Heart left ventricle (tissue), 16 donors: ENCODE data around the gene TLX2. TPM values are rescaled to one million over a fixed set of nuclear protein-coding genes. Genes with fewer than 3 reads are reported as not detected.

Source experiments
- ATAC-seq, 4 donors: fragments of 200-7000 bp; cut with Tn5 transposase; one replicate each; pipeline ENCODE4 v1.9.1; 2020 to 2022; ENCODE audit warnings: moderate library complexity in 4 of 4, mild to moderate bottlenecking in 3 of 4, moderate number of reproducible peaks in 1 of 4
- DNase-seq, 5 donors: peaks; one replicate each; pipeline ENCODE4 v3.0.0-alpha.2; 2020
- H3K27ac ChIP-seq, 12 donors: fragments of 200-600 bp; sonication (generic) in 4 of 12; one replicate each; pipeline versions ENCODE4 v1.5.0 to v1.8.0; 2016 to 2022; ENCODE audit warnings: mild to moderate bottlenecking in 2 of 12
- H3K27me3 ChIP-seq, 9 donors: fragments of 200-600 bp; sonication (generic) in 2 of 9; one replicate each; pipeline versions ENCODE4 v1.5.1 to v1.8.0; 2016 to 2022; ENCODE audit warnings: mild to moderate bottlenecking in 3 of 9
- H3K36me3 ChIP-seq, 9 donors: fragments of 200-600 bp; sonication (generic) in 2 of 9; one replicate each; pipeline versions ENCODE4 v1.5.0 to v1.8.0; 2018 to 2022; ENCODE audit warnings: mild to moderate bottlenecking in 2 of 9
- H3K4me1 ChIP-seq, 12 donors: fragments of 200-600 bp; sonication (generic) in 4 of 12; one replicate each; pipeline versions ENCODE4 v1.5.0 to v1.8.0; 2016 to 2022; ENCODE audit warnings: mild to moderate bottlenecking in 3 of 12
- H3K4me3 ChIP-seq, 12 donors: fragments of 200-600 bp; sonication (generic) in 4 of 12; one replicate each; pipeline versions ENCODE4 v1.5.0 to v1.8.0; 2017 to 2022; ENCODE audit warnings: mild to moderate bottlenecking in 9 of 12, moderate library complexity in 4 of 12
- H3K9me3 ChIP-seq, 12 donors: fragments of 200-600 bp; sonication (generic) in 4 of 12; one replicate each; pipeline versions ENCODE4 v1.5.0 to v1.8.0; 2016 to 2022; ENCODE audit warnings: mild to moderate bottlenecking in 1 of 12
- POLR2A ChIP-seq, 2 donors: fragments of 450-650 bp; IDR thresholded peaks; one replicate each; pipeline ENCODE4 v1.6.1; 2017; ENCODE audit warnings: antibody characterized with exemption in 2 of 2, mild to moderate bottlenecking in 2 of 2, moderate library complexity in 2 of 2
- WGBS, 4 donors: extraction: QIAGEN DNeasy Blood & Tissue Kit in 2 of 4; methylation state at CpG; one replicate each; pipeline versions ENCODE4 v1.1.5 to v1.1.7; 2013 to 2018; 5-methylcytosine and 5-hydroxymethylcytosine counted together
- intact Hi-C, 10 donors: fragments of 100-400 bp; cut with DNase I; formaldehyde crosslinking; loops; one replicate each; pipeline versions ENCODE4 v1.11.1 to v1.14.2; 2022
- polyA plus RNA-seq, 2 donors: library from polyadenylated mRNA; stranded (reverse); fragments of 200-250 nt; gene quantifications; one replicate each; pipeline ENCODE4 v1.2.3, GENCODE V29; 2013
- total RNA-seq, 9 donors: library from RNA; depleted of rRNA in 2 of 9; stranded (reverse); fragments of >200 nt in 2 of 9; fragmentation: NEBNext Ultra II Directional in 3 of 9; extraction: Animal tissue kit (Norgen Biotek cat#: 25700) in 3 of 9; gene quantifications; one replicate each; pipeline versions ENCODE4 v1.1.0 to v1.2.4, GENCODE V29; 2016 to 2023
- TF ChIP-seq, protein P1 (sequence below), 12 donors: fragments of 200-600 bp; sonication (generic) in 4 of 12; IDR thresholded peaks; one replicate each; pipeline versions ENCODE4 v1.5.0 to v1.8.0; 2018 to 2022; ENCODE audit warnings: antibody characterized with exemption in 12 of 12, mild to moderate bottlenecking in 5 of 12
- donor health status: ischemic (EF 13 %, LVEDD 7.1; RV severe dilation, severe dysfunction).
- donor health status: healthy with polysubstance abuse.
- donor health status: DM: no; HTN: yes; CAD: no.
- donor health status: DM: no; HTN: no; CAD: no.
- donor health status: ischemic (EF 25% LVEDD 6.9; RV normal size, moderate dysfunction).
- donor health status: ischemic (EF 25% LVEDD 5.7; RV mildly dilated, moderate dysfunction).
- donor health status: healthy.
- donor health status: DM: yes; HTN: yes; CAD: no.
- donor health status: ischemic (EF 35%, LVEDD 5.7; RV mildly dilated, moderate dysfunction).
- donor health status: nonischemic (EF 11% LVEDD 7.7; RV severe dilation, severe dysfunction).
- donor health status: DM: yes; HTN: yes; CAD: no.
- donor health status: PGD.
- donor health status: ischemic (EF 29% LVEDD 5.4; RV normal size, mild dysfunction).
- donor health status: nonischemic (EF 23%, LVEDD 6.1; RV moderate dilation, normal function).

TLX2 gene
- total and polyA plus RNA-seq, 11 donors = not detected

- peaks cover 0 to 32% (median 23%) of the 10 kb centered on the region in 9 donors for H3K36me3 ChIP-seq
- peak in 2 of 5 donors; percentile 21 to 24 for DNase-seq
Measured at GRCh38 chr2:74536166-74536950, 22.1 kb downstream of the TLX2 start.

DNA sequence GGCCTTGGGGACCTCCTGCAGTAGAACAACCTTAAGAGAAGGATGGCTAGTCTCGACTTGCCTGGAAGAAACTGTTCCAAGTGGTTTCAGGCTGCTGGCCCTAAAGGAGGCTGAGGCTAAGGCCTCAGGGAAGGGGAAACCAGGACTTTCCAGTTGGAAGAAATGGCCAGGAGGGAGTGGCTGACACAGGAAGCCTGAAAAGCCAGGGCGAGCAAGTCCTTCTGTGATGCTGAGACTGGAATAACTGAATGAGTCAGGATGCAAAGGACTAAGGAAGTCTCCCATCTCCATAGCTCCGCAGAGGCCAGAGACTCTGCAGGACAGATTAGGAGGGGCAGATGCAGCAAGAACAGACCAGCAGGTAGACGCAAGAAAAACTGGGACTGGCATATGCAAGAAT lies 22.9 kb downstream of the TLX2 start:
- Histone ChIP-seq H3K4me3 (no peak overlapping the region), H3K9me3 (no peaks in the 10 kb centered on the region), H3K27ac (no peak overlapping the region), H3K27me3 (no peaks in the 10 kb centered on the region), H3K4me1 (peaks cover 0 to 13% (median 4%) of the 10 kb centered on the region in 12 donors), H3K36me3 (peaks cover 0 to 25% (median 15%) of the 10 kb centered on the region in 9 donors)
- ATAC-seq (no peak), DNase-seq (peak in 2 of 5 donors; percentile 11 to 18)
- intact Hi-C loops = loop anchor here in 4 of 10 donors (10.0 kb wide), 1 partner anchor 48 kb away; no protein-coding TSS in a partner anchor
- no peak for TF ChIP-seq POLR2A (IDR thresholded peaks at IDR 0.05)
- TF ChIP-seq, protein P1, sequence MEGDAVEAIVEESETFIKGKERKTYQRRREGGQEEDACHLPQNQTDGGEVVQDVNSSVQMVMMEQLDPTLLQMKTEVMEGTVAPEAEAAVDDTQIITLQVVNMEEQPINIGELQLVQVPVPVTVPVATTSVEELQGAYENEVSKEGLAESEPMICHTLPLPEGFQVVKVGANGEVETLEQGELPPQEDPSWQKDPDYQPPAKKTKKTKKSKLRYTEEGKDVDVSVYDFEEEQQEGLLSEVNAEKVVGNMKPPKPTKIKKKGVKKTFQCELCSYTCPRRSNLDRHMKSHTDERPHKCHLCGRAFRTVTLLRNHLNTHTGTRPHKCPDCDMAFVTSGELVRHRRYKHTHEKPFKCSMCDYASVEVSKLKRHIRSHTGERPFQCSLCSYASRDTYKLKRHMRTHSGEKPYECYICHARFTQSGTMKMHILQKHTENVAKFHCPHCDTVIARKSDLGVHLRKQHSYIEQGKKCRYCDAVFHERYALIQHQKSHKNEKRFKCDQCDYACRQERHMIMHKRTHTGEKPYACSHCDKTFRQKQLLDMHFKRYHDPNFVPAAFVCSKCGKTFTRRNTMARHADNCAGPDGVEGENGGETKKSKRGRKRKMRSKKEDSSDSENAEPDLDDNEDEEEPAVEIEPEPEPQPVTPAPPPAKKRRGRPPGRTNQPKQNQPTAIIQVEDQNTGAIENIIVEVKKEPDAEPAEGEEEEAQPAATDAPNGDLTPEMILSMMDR (IDR thresholded peaks at IDR 0.05) = no peak
- 57 to 67% (median 61%) methylated on average over 4 of the region's 4 CpGs for WGBS, 4 donors

More at GRCh38 chr2:74536166-74536950, 22.1 kb downstream of the TLX2 start:
- 86 to 89% (median 88%) methylated on average over 23 of the region's 23 CpGs for WGBS, 4 donors
- no peak overlapping the region for H3K27ac ChIP-seq
- no peak overlapping the region for H3K4me3 ChIP-seq
- no peak for ATAC-seq
- intact Hi-C loops = loop anchor here in 4 of 10 donors (10.0 kb wide), 1 partner anchor 48 kb away; no protein-coding TSS in a partner anchor
- no peaks in the 10 kb centered on the region for H3K9me3 ChIP-seq
- H3K4me1 ChIP-seq = peaks cover 0 to 21% (median 9%) of the 10 kb centered on the region in 12 donors
- TF ChIP-seq POLR2A (IDR thresholded peaks at IDR 0.05) = no peak
- TF ChIP-seq, protein P1 (IDR thresholded peaks at IDR 0.05) = no peak
- no peaks in the 10 kb centered on the region for H3K27me3 ChIP-seq

DNA sequence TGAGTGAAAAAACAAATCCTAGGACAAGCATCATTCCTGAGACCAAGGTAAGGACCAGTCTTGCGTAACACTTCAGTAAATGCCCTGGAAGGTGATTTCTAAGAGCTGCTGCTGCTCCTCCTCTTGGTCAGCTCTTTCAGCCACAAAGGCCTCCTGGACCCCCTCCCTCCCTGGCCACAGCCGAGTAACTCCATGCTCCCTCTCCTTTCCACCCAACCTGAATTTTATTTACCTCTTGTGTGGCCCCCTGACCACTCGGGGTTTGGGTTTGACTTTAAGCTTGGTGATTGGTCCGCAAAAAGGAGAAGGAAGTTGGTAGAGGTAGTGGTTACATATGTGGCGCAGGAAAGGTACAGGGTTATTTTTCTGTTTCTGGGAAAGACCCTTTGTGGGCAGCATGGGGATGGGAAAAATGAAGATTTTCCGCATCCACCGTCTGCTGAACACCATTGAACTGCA lies 24.7 kb downstream of the TLX2 start:
- no peaks in the 10 kb centered on the region for H3K9me3 ChIP-seq
- no peaks in the 10 kb centered on the region for H3K27me3 ChIP-seq
- H3K4me3 ChIP-seq = no peak overlapping the region
- DNase-seq (peak in 1 of 5 donors; percentile 3), ATAC-seq (no peak)
- H3K36me3 ChIP-seq = peaks cover 0 to 9% (median 0%) of the 10 kb centered on the region in 9 donors
- H3K27ac ChIP-seq = peak overlapping the region in 2 of 12 donors; percentile 45 to 82
- TF ChIP-seq, protein P1 (IDR thresholded peaks at IDR 0.05) = no peak
- no peak for TF ChIP-seq POLR2A (IDR thresholded peaks at IDR 0.05)
- peaks cover 0 to 13% (median 5%) of the 10 kb centered on the region in 12 donors for H3K4me1 ChIP-seq
- intact Hi-C loops = loop anchor here in 4 of 10 donors (10.0 kb wide), 1 partner anchor 46 kb away; no protein-coding TSS in a partner anchor
- 79 to 84% (median 82%) methylated on average over 7 of the region's 7 CpGs for WGBS, 4 donors

DNA sequence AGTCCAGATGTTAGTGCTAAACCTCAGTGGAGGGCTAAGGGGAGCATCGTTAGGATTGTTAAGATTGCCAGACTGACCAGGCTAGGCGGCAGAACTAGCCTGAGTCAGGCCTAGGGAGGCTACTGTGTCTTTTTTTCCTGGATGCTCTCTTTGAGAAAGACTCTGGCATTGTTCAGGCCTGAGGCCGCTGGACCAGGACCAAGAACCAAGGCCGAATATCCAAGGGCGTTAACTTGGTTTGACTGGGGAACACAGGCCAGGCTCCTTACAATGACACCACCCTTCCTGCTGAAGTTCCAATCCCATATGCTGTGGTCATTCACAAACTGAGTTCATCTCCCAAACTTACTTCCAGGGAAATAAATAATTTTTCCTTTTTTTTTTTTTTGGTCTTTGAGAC lies 26.0 kb downstream of the TLX2 start:
- H3K27ac ChIP-seq = peak overlapping the region in 11 of 12 donors; percentile 33 to 82 (median 70)
- ATAC-seq (peak; percentile 83 to 95 (median 88)), DNase-seq (peak in 4 of 5 donors; percentile 67 to 83 (median 78))
- H3K27me3 ChIP-seq = no peaks in the 10 kb centered on the region
- peaks cover 0 to 13% (median 5%) of the 10 kb centered on the region in 12 donors for H3K4me1 ChIP-seq
- intact Hi-C loops = no loop called here
- no peak overlapping the region for H3K4me3 ChIP-seq
- H3K36me3 ChIP-seq = no peaks in the 10 kb centered on the region
- TF ChIP-seq, protein P1 (IDR thresholded peaks at IDR 0.05) = no peak
- no peak for TF ChIP-seq POLR2A (IDR thresholded peaks at IDR 0.05)
- 36 to 58% (median 54%) methylated on average over 5 of the region's 5 CpGs for WGBS, 4 donors
- no peaks in the 10 kb centered on the region for H3K9me3 ChIP-seq
